OCI-LY1 (cell line): ENCODE results near the gene IRF5.

ENCODE experiments used
- H2AFZ ChIP-seq: fragments of 200-600 bp; sonication (generic), shearing (Covaris generic); 2 replicates; pipeline ENCODE4 v1.6.0; 2014; ENCODE audit warnings: antibody characterized with exemption, mild to moderate bottlenecking, low read length
- H3F3A ChIP-seq: fragments of 200-600 bp; sonication (generic), shearing (Covaris generic); 2 replicates; pipeline ENCODE4 v1.6.0; 2014; ENCODE audit warnings: mild to moderate bottlenecking, antibody characterized with exemption, low read length, moderate library complexity; ENCODE audit not compliant: insufficient read depth
- H3K27ac ChIP-seq: fragments of 200-600 bp; sonication (generic); 2 replicates; pipeline ENCODE4 v1.5.1; 2014; ENCODE audit warnings: low read length, mixed run types, mild to moderate bottlenecking, low read depth; ENCODE audit not compliant: poor library complexity, severe bottlenecking
- H3K27me3 ChIP-seq: fragments of 200-600 bp; sonication (generic); 2 replicates; pipeline ENCODE4 v1.6.0; 2014; ENCODE audit warnings: antibody characterized with exemption, mild to moderate bottlenecking, low read length, moderate library complexity; ENCODE audit not compliant: insufficient read depth
- H3K36me3 ChIP-seq: fragments of 200-600 bp; sonication (generic); 2 replicates; pipeline ENCODE4 v1.6.1; 2014; ENCODE audit warnings: mild to moderate bottlenecking, antibody characterized with exemption, low read length, moderate library complexity, mixed read lengths; ENCODE audit not compliant: insufficient read depth
- H3K4me1 ChIP-seq: fragments of 200-600 bp; sonication (generic); 2 replicates; pipeline ENCODE4 v1.5.1; 2014; ENCODE audit warnings: mild to moderate bottlenecking, low read length, moderate library complexity; ENCODE audit not compliant: insufficient read depth, severe bottlenecking
- H3K4me2 ChIP-seq: fragments of 200-600 bp; sonication (generic), shearing (Covaris generic); 2 replicates; pipeline ENCODE4 v1.6.1; 2014; ENCODE audit warnings: low read length
- H3K4me3 ChIP-seq: fragments of 200-600 bp; sonication (generic); 2 replicates; pipeline ENCODE4 v1.5.1; 2014; ENCODE audit warnings: low read length, low read depth, mild to moderate bottlenecking, mixed read lengths; ENCODE audit not compliant: poor library complexity, severe bottlenecking
- H3K79me2 ChIP-seq: fragments of 200-600 bp; shearing (Covaris generic); 2 replicates; pipeline ENCODE4 v1.6.1; 2016; ENCODE audit warnings: mixed run types, low read length, mixed read lengths; ENCODE audit not compliant: insufficient read depth
- H3K9ac ChIP-seq: fragments of 200-600 bp; sonication (generic), shearing (Covaris generic); 2 replicates; pipeline ENCODE4 v1.6.1; 2014; ENCODE audit warnings: mild to moderate bottlenecking, low read length, mixed read lengths
- H3K9me2 ChIP-seq: fragments of 200-600 bp; sonication (generic), shearing (Covaris generic); 2 replicates; pipeline ENCODE4 v1.6.1; 2014; ENCODE audit warnings: low read depth, mild to moderate bottlenecking, low read length, mixed read lengths
- H3K9me3 ChIP-seq: fragments of 200-600 bp; shearing (Covaris generic); 2 replicates; pipeline ENCODE4 v1.6.1; 2014; ENCODE audit warnings: low read length, mixed read lengths
- H4K20me1 ChIP-seq: fragments of 200-600 bp; sonication (generic), shearing (Covaris generic); 2 replicates; pipeline ENCODE4 v1.6.0; 2016; ENCODE audit warnings: mild to moderate bottlenecking, low read length; ENCODE audit not compliant: insufficient read depth
- EZH2 ChIP-seq: fragments of 200-600 bp; sonication (generic), shearing (Covaris generic); IDR thresholded peaks from 2 replicates; pipeline ENCODE4 v1.8.0; 2017; ENCODE audit warnings: borderline replicate concordance, mixed run types, mild to moderate bottlenecking, antibody characterized with exemption, low read length, moderate library complexity, mixed read lengths
- TF ChIP-seq, protein P1 (sequence below): fragments of 200-600 bp; sonication (generic), shearing (Covaris generic); IDR thresholded peaks from 2 replicates; pipeline ENCODE4 v1.5.1; 2017; ENCODE audit warnings: mild to moderate bottlenecking, antibody characterized with exemption, low read length, moderate library complexity, mixed read lengths

The IRF5 gene

DNA sequence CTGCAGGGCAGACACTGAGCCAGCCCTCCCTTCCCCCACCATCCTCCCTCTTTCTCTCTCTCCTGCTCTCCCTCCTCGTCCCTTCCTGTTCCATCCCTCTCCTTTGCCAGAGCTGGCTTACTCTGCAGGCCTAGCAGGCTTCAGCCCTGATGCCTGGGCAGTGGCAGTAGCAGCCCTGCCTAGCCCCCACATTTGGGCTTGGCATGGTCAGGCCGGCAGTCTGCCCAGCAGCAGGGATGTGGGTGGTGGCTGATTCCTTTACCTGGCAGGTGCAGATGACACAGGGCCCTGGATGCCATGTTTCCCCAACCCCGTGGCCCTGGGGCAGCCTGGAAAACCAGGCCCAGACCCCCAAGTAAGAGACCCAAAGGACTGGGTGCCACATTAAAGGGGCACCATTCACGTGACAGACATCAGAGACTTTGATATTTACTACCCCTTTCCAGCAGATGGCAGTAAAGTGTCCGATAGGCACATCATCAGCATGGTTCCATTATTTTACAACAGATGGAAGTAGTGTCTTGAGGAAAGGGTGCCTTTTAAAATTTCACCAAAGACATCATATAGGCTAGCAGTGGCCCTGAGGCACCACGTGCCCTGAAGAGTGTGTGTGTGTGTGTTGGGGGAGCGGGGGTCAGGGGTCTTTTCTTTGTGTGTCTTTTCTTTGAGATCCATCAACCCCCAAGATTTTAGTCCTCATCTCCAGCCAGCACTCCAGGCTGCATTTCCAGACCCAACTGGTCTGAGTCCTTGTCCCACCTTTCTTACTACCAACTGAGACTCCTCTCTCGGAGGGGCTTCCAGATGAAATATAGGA, 33.1 kb upstream of the IRF5 start:
- no peak for TF ChIP-seq EZH2
- TF ChIP-seq, protein P1, sequence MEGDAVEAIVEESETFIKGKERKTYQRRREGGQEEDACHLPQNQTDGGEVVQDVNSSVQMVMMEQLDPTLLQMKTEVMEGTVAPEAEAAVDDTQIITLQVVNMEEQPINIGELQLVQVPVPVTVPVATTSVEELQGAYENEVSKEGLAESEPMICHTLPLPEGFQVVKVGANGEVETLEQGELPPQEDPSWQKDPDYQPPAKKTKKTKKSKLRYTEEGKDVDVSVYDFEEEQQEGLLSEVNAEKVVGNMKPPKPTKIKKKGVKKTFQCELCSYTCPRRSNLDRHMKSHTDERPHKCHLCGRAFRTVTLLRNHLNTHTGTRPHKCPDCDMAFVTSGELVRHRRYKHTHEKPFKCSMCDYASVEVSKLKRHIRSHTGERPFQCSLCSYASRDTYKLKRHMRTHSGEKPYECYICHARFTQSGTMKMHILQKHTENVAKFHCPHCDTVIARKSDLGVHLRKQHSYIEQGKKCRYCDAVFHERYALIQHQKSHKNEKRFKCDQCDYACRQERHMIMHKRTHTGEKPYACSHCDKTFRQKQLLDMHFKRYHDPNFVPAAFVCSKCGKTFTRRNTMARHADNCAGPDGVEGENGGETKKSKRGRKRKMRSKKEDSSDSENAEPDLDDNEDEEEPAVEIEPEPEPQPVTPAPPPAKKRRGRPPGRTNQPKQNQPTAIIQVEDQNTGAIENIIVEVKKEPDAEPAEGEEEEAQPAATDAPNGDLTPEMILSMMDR, result peak; percentile 99
- Histone ChIP-seq H3F3A (no peaks in the 10 kb centered on the region), H3K27me3 (0 out of 2 replicates have a peak, but pooled peaks cover 9% of the 10 kb centered on the region), H3K4me2 (no peak overlapping the region), H3K36me3 (no peaks in the 10 kb centered on the region), H3K9ac (no peak overlapping the region), H4K20me1 (no peaks in the 10 kb centered on the region), H3K9me2 (no peaks in the 10 kb centered on the region), H3K9me3 (peaks cover 10% of the 10 kb centered on the region), H3K4me3 (no peak overlapping the region), H3K79me2 (no peaks in the 10 kb centered on the region), H3K27ac (no peak overlapping the region), H3K4me1 (no peaks in the 10 kb centered on the region), H2AFZ (no peak overlapping the region)

DNA sequence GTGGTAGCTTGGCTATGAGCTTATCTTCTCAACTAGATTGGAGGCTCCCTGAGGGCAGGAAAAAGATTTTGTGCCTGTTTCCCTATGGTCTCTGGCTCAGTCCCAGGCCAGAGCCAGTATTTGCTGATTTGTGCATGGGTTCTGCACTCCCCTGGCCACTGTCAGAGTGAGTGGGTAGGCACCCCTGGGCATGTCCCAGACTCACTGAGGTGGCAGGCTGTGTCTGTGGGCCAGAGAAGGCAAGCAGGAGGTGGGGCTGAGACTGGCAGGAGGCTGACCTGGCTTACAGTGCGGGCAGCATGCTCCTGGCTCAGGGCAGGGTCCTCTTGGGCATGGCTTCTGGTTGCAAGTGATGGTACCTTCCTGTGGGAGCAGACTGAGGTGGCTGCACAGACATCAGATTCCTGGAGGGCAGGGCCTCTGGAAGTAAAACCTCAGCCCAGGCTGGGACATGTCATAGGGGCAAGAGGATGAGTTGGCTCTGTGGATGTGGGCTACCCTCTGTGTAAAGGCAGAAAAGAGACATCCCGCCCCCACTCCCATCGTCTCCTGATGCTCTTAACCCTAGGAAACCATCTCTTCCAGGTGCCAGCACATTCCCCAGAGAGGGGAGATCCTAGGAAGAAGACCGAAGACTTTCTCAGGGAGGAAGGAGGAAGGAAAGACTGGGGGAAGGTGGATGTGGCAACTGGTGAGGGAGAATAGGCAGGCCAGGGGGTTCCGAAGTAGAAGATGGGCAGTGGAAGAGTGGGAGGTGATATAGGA, 31.5 kb upstream of the IRF5 start:
- Histone ChIP-seq H3K79me2 (no peaks in the 10 kb centered on the region), H3F3A (no peaks in the 10 kb centered on the region), H3K9me3 (no peaks in the 10 kb centered on the region), H3K4me1 (no peaks in the 10 kb centered on the region), H4K20me1 (no peaks in the 10 kb centered on the region), H3K9ac (no peak overlapping the region), H3K27ac (no peak overlapping the region), H2AFZ (no peak overlapping the region), H3K36me3 (no peaks in the 10 kb centered on the region), H3K27me3 (peaks cover 24% of the 10 kb centered on the region), H3K4me2 (no peak overlapping the region), H3K9me2 (no peaks in the 10 kb centered on the region), H3K4me3 (no peak overlapping the region)
- no peak for TF ChIP-seq EZH2
- TF ChIP-seq, protein P1, result no peak

DNA sequence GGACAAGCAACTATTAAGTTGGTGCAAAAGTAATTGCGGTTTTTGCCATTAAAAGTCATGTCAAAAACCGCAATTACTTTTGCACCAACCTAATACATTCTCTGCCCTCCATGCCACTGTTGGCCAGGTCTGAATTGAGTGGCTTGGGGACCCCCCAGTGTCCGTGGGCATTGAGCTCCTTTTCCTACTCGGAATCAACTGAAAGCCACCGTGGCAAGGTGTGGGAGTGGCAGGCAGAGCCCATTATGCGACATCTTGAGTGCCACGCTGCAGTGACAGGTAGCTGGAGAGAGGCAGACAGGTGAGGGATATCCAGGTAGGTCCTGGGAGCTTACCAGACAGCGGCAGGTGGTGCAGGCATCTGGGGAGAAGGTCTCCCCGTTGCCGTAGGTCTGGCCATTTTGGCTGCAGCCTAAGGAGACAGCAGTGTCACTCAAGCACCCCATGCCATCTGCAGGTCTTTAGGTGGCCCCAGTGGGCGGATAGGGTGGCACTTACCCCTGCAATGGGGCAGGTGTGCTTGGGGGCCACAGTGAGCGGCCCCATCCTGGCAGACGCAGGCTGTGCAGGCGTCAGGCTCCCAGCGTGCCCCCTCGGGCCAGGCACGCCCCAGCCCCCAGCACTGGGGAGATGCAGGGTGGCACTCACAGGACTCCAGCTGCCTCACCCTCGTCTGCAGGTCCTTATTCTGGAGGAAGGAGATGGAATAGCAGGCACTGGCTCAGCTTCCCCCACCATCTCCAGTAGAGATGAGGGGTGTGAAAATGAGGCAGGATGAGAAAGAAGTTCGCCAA, 30.8 kb upstream of the IRF5 start:
- H4K20me1 ChIP-seq, result no peaks in the 10 kb centered on the region
- no peak overlapping the region for H3K9ac ChIP-seq
- H3K79me2 ChIP-seq, result no peaks in the 10 kb centered on the region
- H3K27me3 ChIP-seq, result peaks cover 32% of the 10 kb centered on the region
- H3K4me3 ChIP-seq, result no peak overlapping the region
- H3F3A ChIP-seq, result no peaks in the 10 kb centered on the region
- no peak for TF ChIP-seq EZH2
- TF ChIP-seq, protein P1, result no peak
- no peak overlapping the region for H3K4me2 ChIP-seq
- no peaks in the 10 kb centered on the region for H3K9me2 ChIP-seq
- H2AFZ ChIP-seq, result no peak overlapping the region
- H3K9me3 ChIP-seq, result no peaks in the 10 kb centered on the region
- H3K4me1 ChIP-seq, result no peaks in the 10 kb centered on the region
- H3K36me3 ChIP-seq, result no peaks in the 10 kb centered on the region
- no peak overlapping the region for H3K27ac ChIP-seq
